ENCODE results near the gene SND1.

Gene SND1

GRCh38 chr7:127863082-127863481 lies 211.1 kb downstream of the SND1 start:
- CTCF ChIA-PET, result interaction anchor here (0.7 kb wide), 1 partner anchor 457 kb away, joined by 3 read pairs; no protein-coding TSS in a partner anchor
- H3K36me3 ChIP-seq (ENCODE audit: control insufficient read depth in 2 of 2, insufficient read depth in 1 of 2, low read length in 2 of 2), result no peaks in the 10 kb centered on the region
- H3K4me3 ChIP-seq (ENCODE audit: low read depth, low read length), result no peak overlapping the region
- H3K27ac ChIP-seq (ENCODE audit: extremely low read depth, low read depth, low read length), result no peak overlapping the region
- H3K9me3 ChIP-seq (ENCODE audit: control insufficient read depth, insufficient read depth, low read depth, low read length), result no peaks in the 10 kb centered on the region
- no peak for TF ChIP-seq SP7 (tag by site-specific recombination; IDR thresholded peaks at IDR 0.05)
- TF ChIP-seq ZNF138 (tag by site-specific recombination; IDR thresholded peaks at IDR 0.05; ENCODE audit: borderline replicate concordance), result no peak
- TF ChIP-seq ZFP3 (tag by site-specific recombination; IDR thresholded peaks at IDR 0.05; ENCODE audit: low read depth), result no peak
- peak; percentile 82 for TF ChIP-seq ZIC2 (tag by site-specific recombination; IDR thresholded peaks at IDR 0.05)
- no peak for TF ChIP-seq ZNF404 (tag by site-specific recombination; IDR thresholded peaks at IDR 0.05)
- no peaks in the 10 kb centered on the region for H3K4me1 ChIP-seq (ENCODE audit: control insufficient read depth, insufficient read depth, low read length)
- POLR2A ChIA-PET, result no interaction called here

GRCh38 chr7:127865466-127865865 lies 213.5 kb downstream of the SND1 start:
- ChIA-PET CTCF (interaction anchor here (1.2 kb wide), 1 partner anchor 157 kb away, joined by 5 read pairs; no protein-coding TSS in a partner anchor), POLR2A (no interaction called here)
- H3K4me1 ChIP-seq (ENCODE audit: control insufficient read depth, insufficient read depth, low read length), result no peaks in the 10 kb centered on the region
- TF ChIP-seq ZNF621 (tag by site-specific recombination; IDR thresholded peaks at IDR 0.05) (no peak), ZBTB20 (tag by site-specific recombination; IDR thresholded peaks at IDR 0.05) (no peak), ZNF544 (tag by site-specific recombination; IDR thresholded peaks at IDR 0.05) (no peak), ZBTB48 (tag by site-specific recombination; IDR thresholded peaks at IDR 0.05) (0 out of 2 replicates have a peak, but pooled peaks have one; percentile 32), ZNF768 (tag by site-specific recombination; IDR thresholded peaks at IDR 0.05) (no peak), ZNF280C (tag by site-specific recombination; IDR thresholded peaks at IDR 0.05) (no peak), MYNN (tag by site-specific recombination; IDR thresholded peaks at IDR 0.05; ENCODE audit: borderline replicate concordance) (no peak), SP2 (tag by site-specific recombination; IDR thresholded peaks at IDR 0.05) (no peak), ZFP3 (tag by site-specific recombination; IDR thresholded peaks at IDR 0.05; ENCODE audit: low read depth) (no peak), ZNF398 (tag by site-specific recombination; IDR thresholded peaks at IDR 0.05) (no peak), ZNF629 (tag by site-specific recombination; IDR thresholded peaks at IDR 0.05) (peak; percentile 9; the same call in 1 of the 2 replicates), ZNF530 (tag by site-specific recombination; IDR thresholded peaks at IDR 0.05; ENCODE audit: low read depth) (no peak), SCRT2 (tag by site-specific recombination; IDR thresholded peaks at IDR 0.05) (no peak), ZNF423 (tag by site-specific recombination; IDR thresholded peaks at IDR 0.05) (no peak), ZNF776 (tag by site-specific recombination; IDR thresholded peaks at IDR 0.05; ENCODE audit: borderline replicate concordance) (no peak), ZNF404 (tag by site-specific recombination; IDR thresholded peaks at IDR 0.05) (no peak), OSR2 (tag by site-specific recombination; IDR thresholded peaks at IDR 0.05) (peak; percentile 69; the same call in 1 of the 2 replicates), HIC1 (tag by site-specific recombination; IDR thresholded peaks at IDR 0.05) (no peak), ZNF391 (tag by site-specific recombination; IDR thresholded peaks at IDR 0.05; ENCODE audit: borderline replicate concordance, low read depth) (no peak), ZNF561 (tag by site-specific recombination; IDR thresholded peaks at IDR 0.05; ENCODE audit: borderline replicate concordance) (no peak), ZNF146 (tag by site-specific recombination; IDR thresholded peaks at IDR 0.05) (no peak), PRDM4 (tag by site-specific recombination; IDR thresholded peaks at IDR 0.05) (no peak), ZNF555 (tag by site-specific recombination; conservative IDR thresholded peaks at IDR 0.05) (no peak)

More at GRCh38 chr7:127865466-127865865, 213.5 kb downstream of the SND1 start:
- no peak overlapping the region for H3K27ac ChIP-seq (ENCODE audit: extremely low read depth, low read depth, low read length)
- H3K4me3 ChIP-seq (ENCODE audit: low read depth, low read length), result no peak overlapping the region
- H3K36me3 ChIP-seq (ENCODE audit: control insufficient read depth in 2 of 2, insufficient read depth in 1 of 2, low read length in 2 of 2), result no peaks in the 10 kb centered on the region
- no peaks in the 10 kb centered on the region for H3K9me3 ChIP-seq (ENCODE audit: control insufficient read depth, insufficient read depth, low read depth, low read length)
